NCI-H226 (cell line): ENCODE results near the gene TBC1D23.
"Not testable (repeated sequence)": the region's sequence is repeated elsewhere in the genome, so short reads cannot be mapped to it uniquely, and the experiment has no call there.

Experiments
- DNase-seq: peaks from one replicate; pipeline ENCODE4 v3.0.0-alpha.2; 2015

Gene TBC1D23

GRCh38 chr3:100310355-100310965 lies 49.7 kb downstream of the TBC1D23 start:
- no peak for DNase-seq

- no peak for DNase-seq
These were observed 50.2 kb downstream of the TBC1D23 start for GRCh38 chr3:100311011-100311410.

GRCh38 chr3:100316641-100317069 lies 55.9 kb downstream of the TBC1D23 start:
- peak; percentile 41 for DNase-seq

GRCh38 chr3:100317912-100318311 lies 57.1 kb downstream of the TBC1D23 start:
- DNase-seq = no peak

- no peak for DNase-seq
These were observed 59.2 kb downstream of the TBC1D23 start for GRCh38 chr3:100319951-100320350.

- DNase-seq = no peak
These were observed 63.3 kb downstream of the TBC1D23 start for GRCh38 chr3:100324044-100324443.

GRCh38 chr3:100325827-100326226 lies 65.0 kb downstream of the TBC1D23 start:
- no peak for DNase-seq

GRCh38 chr3:100327377-100327776 lies 66.6 kb downstream of the TBC1D23 start:
- not testable (repeated sequence) for DNase-seq

GRCh38 chr3:100329800-100330489 lies 69.2 kb downstream of the TBC1D23 start:
- DNase-seq = no peak

GRCh38 chr3:100330651-100331050 lies 69.9 kb downstream of the TBC1D23 start:
- peak; percentile 28 for DNase-seq

GRCh38 chr3:100331660-100332059 lies 70.9 kb downstream of the TBC1D23 start:
- no peak for DNase-seq

GRCh38 chr3:100333051-100333450 lies 72.3 kb downstream of the TBC1D23 start:
- DNase-seq = no peak

- no peak for DNase-seq
These were observed 73.2 kb downstream of the TBC1D23 start for GRCh38 chr3:100333970-100334487.

- DNase-seq = peak; percentile 75
These were observed 73.9 kb downstream of the TBC1D23 start, which contains the start of gene NIT2 for GRCh38 chr3:100334488-100335351. Gene NIT2, plus strand, starts transcription at chr3:100334757. Its CDS starts 35 bp downstream, at chr3:100334792.

- DNase-seq = peak; percentile 31
These were observed 74.6 kb downstream of the TBC1D23 start for GRCh38 chr3:100335434-100335833.

GRCh38 chr3:100336229-100336628 lies 75.4 kb downstream of the TBC1D23 start:
- not testable (repeated sequence) for DNase-seq

- no peak for DNase-seq
These were observed 78.1 kb downstream of the TBC1D23 start for GRCh38 chr3:100338911-100339310.

GRCh38 chr3:100339786-100340185 lies 79.0 kb downstream of the TBC1D23 start:
- no peak for DNase-seq

- no peak for DNase-seq
These were observed 79.7 kb downstream of the TBC1D23 start for GRCh38 chr3:100340527-100340926.

GRCh38 chr3:100348727-100349126 lies 87.9 kb downstream of the TBC1D23 start:
- no peak for DNase-seq

- DNase-seq = not testable (repeated sequence)
These were observed 91.0 kb downstream of the TBC1D23 start for GRCh38 chr3:100351770-100352169.

GRCh38 chr3:100352296-100353231 lies 91.8 kb downstream of the TBC1D23 start:
- DNase-seq = no peak
